Measurements from ENCODE around the gene RASA4. TPM values are rescaled to one million over a fixed set of nuclear protein-coding genes. Genes with fewer than 3 reads are reported as not detected.
A peak's percentile ranks its signal among the peaks of the same experiment; 100 is the strongest.
"Not testable (repeated sequence)": the region's sequence is repeated elsewhere in the genome, so short reads cannot be mapped to it uniquely, and the experiment has no call there.

Gene RASA4
- total and polyA plus RNA-seq, 9 of the 15 experiments (the other 6 are each of a cell fraction or from before 2014, with no cell fraction given), result 0.36 to 10.9 (median 2.8) TPM

DNA sequence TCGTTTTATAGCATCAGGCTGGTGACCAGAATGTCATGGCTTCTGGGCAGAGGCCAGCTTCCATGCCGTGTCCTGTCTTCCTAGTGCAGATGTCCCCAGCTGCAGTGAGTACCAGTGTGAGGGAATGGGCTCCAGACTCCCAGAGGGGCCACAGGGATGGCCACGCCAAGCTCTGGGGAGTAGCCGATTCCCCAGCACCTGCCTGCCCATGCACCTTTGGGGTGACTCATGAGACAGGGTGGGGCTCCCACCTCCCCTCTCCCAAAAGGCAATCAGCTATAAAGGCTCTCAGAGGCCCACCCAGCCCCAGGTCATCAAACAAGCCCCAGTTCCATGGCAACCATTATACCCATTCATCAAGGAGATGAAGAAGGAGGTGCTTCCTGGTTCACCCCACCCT is 33.4 kb upstream of the RASA4 start, which contains the start of gene SPDYE2B:
Gene SPDYE2B (plus strand): TSS at position 396 of the 400 bp plus-strand sequence. CDS start 2,030 bp downstream, outside the sequence.
- H3K4me3 ChIP-seq; H3K27ac ChIP-seq (ENCODE audit: extremely low read depth, low read depth, low read length); H3K4me2 ChIP-seq (ENCODE audit: insufficient read depth, low read length); H2AFZ ChIP-seq (ENCODE audit: low read depth, low read length); H3K27me3 ChIP-seq (ENCODE audit: control insufficient read depth in 2 of 2, insufficient read depth in 2 of 2, low read length in 2 of 2); H3K9ac ChIP-seq (ENCODE audit: insufficient read depth in 1 of 2, low read depth in 2 of 2, low read length in 2 of 2); H3K9me3 ChIP-seq (replicated peaks; ENCODE audit: control insufficient read depth, insufficient read depth, low read depth, low read length); POLR2A ChIA-PET; BruUV-seq (replicated peaks); H3K9me1 ChIP-seq (ENCODE audit: control insufficient read depth, insufficient read depth, low read length); H3K36me3 ChIP-seq (ENCODE audit: control insufficient read depth, insufficient read depth, low read length); intact Hi-C loops (cut with micrococcal nuclease); ATAC-seq; FAIRE-seq; H3K79me2 ChIP-seq (ENCODE audit: control insufficient read depth, insufficient read depth, low read length); H4K20me1 ChIP-seq (replicated peaks; ENCODE audit: control insufficient read depth, insufficient read depth, low read length); DNase-seq (ENCODE audit: extremely low read depth in 1 of 4, low spot score in 3 of 4); H3K4me1 ChIP-seq (replicated peaks in 1 of 2; ENCODE audit: control insufficient read depth in 2 of 2, insufficient read depth in 2 of 2, low read length in 2 of 2); CTCF ChIA-PET (ENCODE audit: low intra/inter-chr PET ratio): not testable (repeated sequence)
- no CpG with 5 or more reads among the region's 4 CpGs for WGBS (ENCODE audit: insufficient coverage, low coverage, missing lambda C conversion rate)
- in situ Hi-C loops (cut with MboI), result loop anchor here (10.0 to 25.0 kb wide), 3 partner anchors 105 to 338 kb away; partner anchors contain the start of genes ALKBH4, LRWD1 and UPK3BL2

DNA sequence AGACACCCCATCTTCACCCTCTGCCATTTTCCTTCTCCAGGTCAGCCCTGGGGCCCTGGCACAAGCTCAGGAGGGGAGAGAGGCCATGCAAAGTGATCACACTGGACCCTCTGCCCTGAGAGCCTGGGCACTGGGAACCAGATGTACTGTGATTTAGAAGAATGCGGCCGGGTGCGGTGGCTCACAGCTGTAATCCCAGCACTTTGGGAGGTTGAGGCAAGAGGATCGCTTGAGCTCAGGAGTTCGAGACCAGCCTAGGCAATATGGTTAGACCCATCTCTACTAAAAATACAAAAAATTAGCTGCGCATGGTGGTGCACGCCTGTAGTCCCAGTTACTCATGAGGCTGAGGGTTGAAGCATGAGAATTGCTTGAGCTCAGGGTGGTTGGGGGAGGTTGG is 31.3 kb upstream of the RASA4 start:
- BruUV-seq (replicated peaks); H3K27ac ChIP-seq (ENCODE audit: extremely low read depth, low read depth, low read length); DNase-seq (ENCODE audit: extremely low read depth in 1 of 4, low spot score in 3 of 4); CTCF ChIA-PET (ENCODE audit: low intra/inter-chr PET ratio); FAIRE-seq; H3K9ac ChIP-seq (ENCODE audit: insufficient read depth in 1 of 2, low read depth in 2 of 2, low read length in 2 of 2); H3K36me3 ChIP-seq (ENCODE audit: control insufficient read depth, insufficient read depth, low read length); H3K4me3 ChIP-seq; H4K20me1 ChIP-seq (replicated peaks; ENCODE audit: control insufficient read depth, insufficient read depth, low read length); ATAC-seq; H2AFZ ChIP-seq (ENCODE audit: low read depth, low read length); H3K4me1 ChIP-seq (replicated peaks in 1 of 2; ENCODE audit: control insufficient read depth in 2 of 2, insufficient read depth in 2 of 2, low read length in 2 of 2); H3K9me1 ChIP-seq (ENCODE audit: control insufficient read depth, insufficient read depth, low read length); POLR2A ChIA-PET; H3K79me2 ChIP-seq (ENCODE audit: control insufficient read depth, insufficient read depth, low read length); H3K4me2 ChIP-seq (ENCODE audit: insufficient read depth, low read length); H3K27me3 ChIP-seq (ENCODE audit: control insufficient read depth in 2 of 2, insufficient read depth in 2 of 2, low read length in 2 of 2); intact Hi-C loops (cut with micrococcal nuclease); H3K9me3 ChIP-seq (replicated peaks; ENCODE audit: control insufficient read depth, insufficient read depth, low read depth, low read length): not testable (repeated sequence)
- in situ Hi-C loops (cut with MboI), result loop anchor here (10.0 kb wide), 1 partner anchor 103 kb away; the partner anchor contains the start of gene UPK3BL2
- WGBS (ENCODE audit: insufficient coverage, low coverage, missing lambda C conversion rate), result 96% methylated on average over 5 of the region's 7 CpGs

DNA sequence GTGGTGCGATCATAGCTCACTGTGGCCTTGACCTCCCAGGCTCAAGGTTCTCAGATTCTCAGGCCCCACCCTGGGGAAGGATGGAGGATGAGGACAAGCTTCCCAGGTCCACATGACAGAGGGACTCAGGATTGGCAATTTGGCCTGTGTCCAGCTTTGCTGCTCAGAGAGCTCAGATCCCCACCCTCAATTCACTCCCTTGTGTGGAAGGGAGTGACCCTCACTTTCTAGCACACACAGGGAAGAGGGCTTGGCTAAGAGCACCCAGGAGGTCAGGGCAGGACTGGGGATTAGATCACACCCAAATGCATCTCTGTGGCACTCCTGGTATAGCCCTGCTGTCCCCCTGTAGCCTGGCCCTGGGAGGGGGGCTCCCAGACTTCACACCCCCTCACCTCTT is 26.8 kb upstream of the RASA4 start:
- not testable (repeated sequence) for FAIRE-seq

DNA sequence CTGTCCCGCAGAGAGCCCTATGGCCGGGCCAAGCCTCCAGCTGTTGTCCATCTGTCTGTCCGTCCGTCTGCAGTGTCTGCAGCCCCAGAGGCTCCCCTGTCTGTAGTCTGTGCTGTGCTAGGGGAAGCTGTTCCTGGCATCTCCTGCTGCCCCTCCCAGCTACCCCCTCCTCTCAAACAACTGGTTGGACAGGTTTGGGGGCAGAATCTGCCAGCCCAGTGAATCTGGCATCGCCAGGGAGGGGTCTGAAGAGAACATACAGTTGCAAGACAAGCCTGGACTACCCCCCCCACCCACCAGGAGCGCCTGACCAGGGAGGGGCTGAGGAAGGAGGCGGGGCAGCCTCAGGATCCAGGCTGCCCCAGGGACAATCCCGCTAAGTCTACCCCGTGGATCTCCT is 26.1 kb upstream of the RASA4 start, which contains the start of gene UPK3BL1:
Gene UPK3BL1 (minus strand): TSS at position 101 of the 400 bp plus-strand sequence. CDS start 50 bp downstream, at position 51.
- not testable (repeated sequence) for BruUV-seq (replicated peaks)

More for the DNA sequence above, 26.8 kb upstream of the RASA4 start:
- H3K9me3 ChIP-seq (replicated peaks; ENCODE audit: control insufficient read depth, insufficient read depth, low read depth, low read length); H3K27ac ChIP-seq (ENCODE audit: extremely low read depth, low read depth, low read length); H3K27me3 ChIP-seq (ENCODE audit: control insufficient read depth in 2 of 2, insufficient read depth in 2 of 2, low read length in 2 of 2); H3K4me1 ChIP-seq (replicated peaks in 1 of 2; ENCODE audit: control insufficient read depth in 2 of 2, insufficient read depth in 2 of 2, low read length in 2 of 2); H3K4me2 ChIP-seq (ENCODE audit: insufficient read depth, low read length); H2AFZ ChIP-seq (ENCODE audit: low read depth, low read length); H3K4me3 ChIP-seq; H4K20me1 ChIP-seq (replicated peaks; ENCODE audit: control insufficient read depth, insufficient read depth, low read length); H3K9me1 ChIP-seq (ENCODE audit: control insufficient read depth, insufficient read depth, low read length); DNase-seq (ENCODE audit: extremely low read depth in 1 of 4, low spot score in 3 of 4); BruUV-seq (replicated peaks); intact Hi-C loops (cut with micrococcal nuclease); CTCF ChIA-PET (ENCODE audit: low intra/inter-chr PET ratio); H3K79me2 ChIP-seq (ENCODE audit: control insufficient read depth, insufficient read depth, low read length); ATAC-seq; H3K9ac ChIP-seq (ENCODE audit: insufficient read depth in 1 of 2, low read depth in 2 of 2, low read length in 2 of 2); H3K36me3 ChIP-seq (ENCODE audit: control insufficient read depth, insufficient read depth, low read length); POLR2A ChIA-PET: not testable (repeated sequence)
- in situ Hi-C loops (cut with MboI), result loop anchor here (10.0 kb wide), 1 partner anchor 99 kb away; the partner anchor contains the start of gene UPK3BL2
- WGBS (ENCODE audit: insufficient coverage, low coverage, missing lambda C conversion rate), result no CpG with 5 or more reads among the region's 1 CpG

More for the DNA sequence above, 26.1 kb upstream of the RASA4 start, which contains the start of gene UPK3BL1:
- intact Hi-C loops (cut with micrococcal nuclease); H3K4me2 ChIP-seq (ENCODE audit: insufficient read depth, low read length); DNase-seq (ENCODE audit: extremely low read depth in 1 of 4, low spot score in 3 of 4); H3K27me3 ChIP-seq (ENCODE audit: control insufficient read depth in 2 of 2, insufficient read depth in 2 of 2, low read length in 2 of 2); POLR2A ChIA-PET; H3K27ac ChIP-seq (ENCODE audit: extremely low read depth, low read depth, low read length); FAIRE-seq; H3K9me3 ChIP-seq (replicated peaks; ENCODE audit: control insufficient read depth, insufficient read depth, low read depth, low read length); CTCF ChIA-PET (ENCODE audit: low intra/inter-chr PET ratio); H3K9ac ChIP-seq (ENCODE audit: insufficient read depth in 1 of 2, low read depth in 2 of 2, low read length in 2 of 2); H3K4me3 ChIP-seq; H3K9me1 ChIP-seq (ENCODE audit: control insufficient read depth, insufficient read depth, low read length); H4K20me1 ChIP-seq (replicated peaks; ENCODE audit: control insufficient read depth, insufficient read depth, low read length); H3K4me1 ChIP-seq (replicated peaks in 1 of 2; ENCODE audit: control insufficient read depth in 2 of 2, insufficient read depth in 2 of 2, low read length in 2 of 2); H2AFZ ChIP-seq (ENCODE audit: low read depth, low read length); H3K79me2 ChIP-seq (ENCODE audit: control insufficient read depth, insufficient read depth, low read length); H3K36me3 ChIP-seq (ENCODE audit: control insufficient read depth, insufficient read depth, low read length): not testable (repeated sequence)
- no CpG with 5 or more reads among the region's 9 CpGs for WGBS (ENCODE audit: insufficient coverage, low coverage, missing lambda C conversion rate)
- ATAC-seq, result peak; percentile 13; the same call in 1 of the 3 replicates
- in situ Hi-C loops (cut with MboI), result loop anchor here (10.0 kb wide), 1 partner anchor 98 kb away; the partner anchor contains the start of gene UPK3BL2

All from K562 (cell line).